HG02885 (cell line): ENCODE results near the gene FHL3.
"Not testable (repeated sequence)": the region's sequence is repeated elsewhere in the genome, so short reads cannot be mapped to it uniquely, and the experiment has no call there.

ENCODE experiments used
- ATAC-seq: cut with Tn5 transposase; IDR thresholded peaks from one replicate; pipeline ENCODE4 v1.9.1; 2021; ENCODE audit warnings: mild to moderate bottlenecking; ENCODE audit not compliant: unreplicated experiment, poor library complexity

The FHL3 gene

DNA sequence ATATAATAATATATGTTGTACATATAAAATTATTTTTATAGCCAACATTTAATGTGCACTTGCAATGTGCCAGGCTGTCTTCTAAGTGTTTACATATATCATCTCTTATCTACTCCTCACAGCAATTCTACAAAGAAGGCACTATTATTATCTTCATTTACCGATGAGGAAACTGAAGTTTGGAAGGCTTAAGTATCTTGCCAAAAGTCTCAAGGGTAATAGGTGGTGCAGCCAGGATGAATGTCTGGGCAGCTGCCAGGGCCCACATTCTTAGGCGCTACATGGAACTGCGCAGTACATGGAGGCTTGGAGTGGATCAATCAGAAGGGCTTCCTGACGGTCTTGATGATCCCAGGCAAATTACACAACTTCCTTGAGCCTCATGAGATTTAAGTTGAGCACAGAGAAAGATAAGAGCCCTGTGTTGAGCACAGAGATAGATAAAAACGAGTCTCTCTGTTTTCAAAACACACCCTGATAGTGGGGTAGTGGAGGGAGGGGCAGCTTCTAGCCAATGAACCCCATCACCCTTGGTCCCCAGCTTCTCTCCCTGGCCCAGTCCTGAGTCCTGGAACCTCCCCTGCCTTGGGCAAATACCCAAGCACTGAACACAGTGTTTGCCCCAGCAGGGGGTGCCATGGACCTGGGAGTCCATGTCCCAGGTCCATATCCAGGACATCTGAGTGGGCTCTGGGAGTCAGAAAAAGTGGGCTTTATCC lies 32.1 kb upstream of the FHL3 start:
- ATAC-seq, result no peak

DNA sequence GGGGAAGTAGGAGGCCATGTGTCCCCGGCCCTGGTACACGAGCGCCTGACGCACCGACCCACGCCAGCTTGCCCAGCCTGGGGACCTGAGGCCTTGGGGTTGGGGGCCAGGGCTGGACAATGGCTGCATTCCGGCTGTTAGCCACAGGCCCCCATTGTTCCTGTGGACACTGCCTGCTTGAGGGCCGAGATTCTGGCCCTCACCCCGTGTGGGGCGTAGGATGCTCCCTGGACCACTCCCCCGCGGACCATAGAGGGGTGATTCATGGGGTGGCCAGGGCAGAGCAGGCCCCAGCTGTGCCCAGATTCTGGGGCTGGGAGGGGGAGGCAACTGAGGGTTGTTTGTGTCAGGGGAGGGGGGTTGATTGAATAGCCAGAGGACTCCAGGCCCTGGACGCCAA lies 29.6 kb upstream of the FHL3 start:
- no peak for ATAC-seq

DNA sequence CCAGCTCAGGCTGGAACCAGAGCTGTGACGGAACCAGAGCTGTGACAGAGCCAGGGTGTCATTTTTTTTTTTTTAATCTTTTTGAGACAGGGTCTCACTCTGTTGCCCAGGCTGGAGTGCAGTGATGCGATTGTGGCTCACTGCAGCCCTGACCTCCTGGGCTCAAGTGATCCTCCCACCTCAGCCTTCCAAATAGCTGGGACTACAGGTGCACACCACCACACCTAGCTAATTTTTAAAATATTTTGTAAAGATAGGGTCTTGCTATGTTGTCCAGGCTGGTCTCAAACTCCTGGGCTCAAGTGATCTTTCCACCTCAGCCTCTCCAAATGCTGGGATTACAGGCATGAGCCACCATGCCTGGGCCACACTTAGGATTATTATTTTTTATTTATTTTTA lies 27.7 kb upstream of the FHL3 start:
- not testable (repeated sequence) for ATAC-seq

DNA sequence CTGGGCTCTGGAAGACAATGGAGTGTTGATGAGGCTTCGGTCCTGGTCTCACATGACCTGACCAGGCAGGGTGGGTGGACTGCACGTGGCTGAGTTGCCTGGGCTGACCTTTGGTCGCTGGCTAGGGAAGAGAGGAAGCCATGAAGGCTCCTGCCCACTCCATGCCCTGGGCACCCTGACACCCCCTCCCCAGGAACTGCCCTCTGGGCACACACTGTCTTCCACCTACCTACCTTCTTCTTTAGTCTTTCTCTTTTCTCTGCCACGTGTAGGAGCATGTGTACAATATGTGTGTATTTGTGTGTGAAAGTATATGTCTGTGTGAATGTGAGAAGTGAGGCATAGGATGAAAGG lies 26.2 kb upstream of the FHL3 start:
- ATAC-seq, result no peak

DNA sequence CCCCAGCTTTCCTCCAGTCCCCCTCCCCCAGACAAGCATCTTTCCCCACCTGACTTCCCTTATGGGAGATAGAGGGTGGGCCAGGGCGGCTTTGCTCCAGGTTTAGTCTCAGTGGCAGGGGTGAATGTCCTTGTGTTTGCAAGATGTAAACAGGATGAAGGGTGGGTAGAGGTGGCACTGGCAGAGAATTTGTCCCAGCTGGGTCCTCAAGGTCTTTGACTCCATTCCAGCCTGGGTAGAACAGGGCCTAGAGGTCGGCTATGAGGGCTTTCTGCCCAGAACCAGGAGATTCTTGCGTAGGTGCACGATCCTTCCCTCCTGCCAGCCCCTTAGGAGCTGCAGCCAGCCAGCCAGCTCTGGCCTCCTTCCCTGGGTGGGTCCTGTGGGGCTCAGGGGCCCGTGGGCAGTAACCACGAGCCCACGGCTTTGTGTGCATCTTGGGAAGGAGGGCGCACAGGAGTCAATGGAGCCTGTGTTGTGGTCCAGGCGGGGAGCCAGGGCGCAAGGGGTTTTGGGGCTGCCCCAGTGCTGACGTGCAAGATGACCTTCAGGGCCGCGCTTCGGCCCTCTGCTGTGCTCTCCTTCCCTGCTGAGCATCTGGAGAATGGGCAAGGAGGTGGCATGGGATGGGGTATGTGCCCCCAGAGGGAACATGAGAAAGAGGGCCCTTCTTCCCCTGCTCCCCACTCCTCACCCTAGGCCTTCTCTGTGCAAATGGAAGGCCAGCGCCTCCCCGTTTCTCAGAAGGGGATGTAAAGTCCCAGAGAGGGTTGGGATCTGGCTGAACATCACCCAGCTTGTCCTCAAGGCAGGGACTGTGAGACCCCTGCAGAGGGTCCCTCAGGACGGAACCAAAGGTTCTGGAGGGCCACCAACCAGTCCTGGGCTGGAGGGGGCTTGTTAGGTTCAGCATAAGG lies 25.5 kb upstream of the FHL3 start:
- ATAC-seq, result no peak

DNA sequence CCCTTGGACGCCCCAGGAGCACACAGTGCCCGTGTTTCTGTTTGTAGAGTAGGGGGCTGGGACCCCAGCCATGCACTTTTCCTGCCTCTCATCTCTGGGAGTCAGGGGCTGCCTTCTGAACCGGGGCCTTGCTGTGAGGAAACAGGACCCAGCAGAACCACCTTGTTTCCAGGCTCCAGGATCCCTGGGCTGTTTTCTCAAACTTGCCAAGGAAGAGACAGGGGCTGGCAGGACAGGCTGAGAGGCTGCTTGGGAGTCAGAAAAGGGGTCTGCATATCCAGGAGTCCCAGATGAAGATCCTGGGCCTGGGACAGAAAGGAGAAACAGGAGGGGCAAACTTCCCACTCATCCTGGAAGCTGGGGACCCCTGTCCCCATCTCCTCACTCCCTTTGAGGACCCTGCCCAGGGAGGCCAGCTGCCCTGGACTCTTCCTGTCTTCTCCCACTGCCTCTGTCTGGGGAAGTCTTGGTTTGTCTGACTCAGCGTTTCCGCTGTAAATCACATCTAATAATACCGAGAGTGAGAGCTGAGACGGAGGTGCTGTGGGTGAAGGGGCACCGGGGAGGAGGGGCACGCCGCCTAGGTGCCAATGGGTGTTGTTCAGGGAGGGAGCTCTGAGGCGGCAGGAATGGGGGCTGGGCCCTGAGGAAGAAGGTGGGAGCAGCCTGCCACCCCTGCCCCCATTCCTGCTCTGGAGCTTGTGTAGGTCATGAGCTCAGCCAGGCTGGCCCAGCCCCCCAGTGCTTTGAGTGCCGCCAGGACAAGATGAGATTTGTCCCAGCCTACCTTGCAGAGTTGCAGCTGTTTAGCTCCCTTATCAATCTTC lies 24.6 kb upstream of the FHL3 start:
- ATAC-seq, result peak; percentile 42

DNA sequence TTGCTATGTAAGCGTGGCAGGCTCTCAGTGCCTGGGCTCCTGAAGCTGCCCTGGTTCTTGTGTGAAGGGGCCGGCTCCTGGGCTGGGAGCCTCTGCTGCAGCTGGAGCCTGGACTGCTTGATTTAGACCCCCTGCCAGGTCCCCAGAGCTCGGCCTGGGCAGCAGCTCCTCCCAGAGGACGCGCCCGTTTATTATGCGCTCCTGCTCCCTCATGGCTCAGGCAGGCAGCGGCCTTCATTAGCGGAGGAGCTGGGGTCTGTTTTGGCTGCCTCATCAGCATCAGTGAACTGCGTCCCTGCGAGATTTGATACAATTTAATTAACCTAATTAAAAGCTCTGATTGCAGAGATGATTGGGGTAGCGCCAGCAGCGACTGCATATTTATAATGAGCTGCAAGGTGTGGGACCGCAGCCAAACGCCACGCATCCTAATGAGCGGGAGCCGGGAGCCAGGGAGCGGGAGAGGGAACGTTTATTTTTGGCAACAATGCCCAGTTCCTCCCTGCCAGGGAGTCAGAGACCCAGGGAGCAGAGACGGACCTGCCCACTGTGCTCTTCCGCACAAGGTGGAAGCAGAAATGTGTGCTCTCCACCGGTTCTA lies 23.9 kb upstream of the FHL3 start:
- ATAC-seq, result no peak

DNA sequence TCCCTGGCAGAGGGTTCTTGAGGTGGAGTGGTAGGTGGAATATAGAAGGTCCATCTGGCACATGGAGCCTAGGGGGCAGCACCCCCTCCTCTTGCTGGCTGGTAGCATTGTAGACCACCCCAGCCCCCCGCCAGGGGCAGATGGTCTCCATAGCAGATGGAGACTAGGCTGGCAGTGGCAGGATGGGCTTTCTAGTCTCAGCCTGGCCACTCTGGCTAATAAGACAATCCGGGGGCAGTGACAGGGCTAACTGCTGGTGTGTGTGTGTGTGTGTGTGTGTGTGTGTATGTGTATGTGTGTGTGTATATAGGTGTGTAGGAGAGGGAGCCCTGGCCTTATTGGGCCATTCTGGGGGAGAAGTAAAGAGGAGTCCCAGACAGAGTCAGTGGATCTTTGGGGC lies 23.4 kb upstream of the FHL3 start:
- peak; percentile 7 for ATAC-seq

DNA sequence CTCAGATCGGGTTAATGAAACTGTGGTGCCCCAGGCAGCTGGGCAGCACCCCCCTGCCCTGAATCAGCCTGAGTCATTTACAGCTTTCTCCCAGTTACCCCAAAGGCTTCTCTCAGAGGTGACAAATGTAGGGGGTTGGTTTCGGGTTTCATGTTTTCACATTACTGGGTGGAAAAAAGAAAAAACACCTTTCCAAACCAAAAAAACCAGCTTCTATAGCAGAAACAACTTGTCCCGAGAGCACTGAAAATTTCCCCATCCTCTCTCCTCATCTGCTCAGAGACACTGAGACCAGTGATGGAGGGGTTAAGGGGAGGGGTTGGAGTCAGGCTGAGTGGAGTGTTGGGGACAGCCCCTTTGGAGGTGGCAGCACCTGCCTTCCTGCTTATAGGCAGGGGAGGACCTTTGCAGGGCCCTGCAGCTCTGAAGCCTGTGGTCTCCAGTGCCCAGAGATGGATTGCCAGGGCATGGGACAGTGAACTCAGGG lies 22.8 kb upstream of the FHL3 start:
- ATAC-seq, result peak; percentile 71

DNA sequence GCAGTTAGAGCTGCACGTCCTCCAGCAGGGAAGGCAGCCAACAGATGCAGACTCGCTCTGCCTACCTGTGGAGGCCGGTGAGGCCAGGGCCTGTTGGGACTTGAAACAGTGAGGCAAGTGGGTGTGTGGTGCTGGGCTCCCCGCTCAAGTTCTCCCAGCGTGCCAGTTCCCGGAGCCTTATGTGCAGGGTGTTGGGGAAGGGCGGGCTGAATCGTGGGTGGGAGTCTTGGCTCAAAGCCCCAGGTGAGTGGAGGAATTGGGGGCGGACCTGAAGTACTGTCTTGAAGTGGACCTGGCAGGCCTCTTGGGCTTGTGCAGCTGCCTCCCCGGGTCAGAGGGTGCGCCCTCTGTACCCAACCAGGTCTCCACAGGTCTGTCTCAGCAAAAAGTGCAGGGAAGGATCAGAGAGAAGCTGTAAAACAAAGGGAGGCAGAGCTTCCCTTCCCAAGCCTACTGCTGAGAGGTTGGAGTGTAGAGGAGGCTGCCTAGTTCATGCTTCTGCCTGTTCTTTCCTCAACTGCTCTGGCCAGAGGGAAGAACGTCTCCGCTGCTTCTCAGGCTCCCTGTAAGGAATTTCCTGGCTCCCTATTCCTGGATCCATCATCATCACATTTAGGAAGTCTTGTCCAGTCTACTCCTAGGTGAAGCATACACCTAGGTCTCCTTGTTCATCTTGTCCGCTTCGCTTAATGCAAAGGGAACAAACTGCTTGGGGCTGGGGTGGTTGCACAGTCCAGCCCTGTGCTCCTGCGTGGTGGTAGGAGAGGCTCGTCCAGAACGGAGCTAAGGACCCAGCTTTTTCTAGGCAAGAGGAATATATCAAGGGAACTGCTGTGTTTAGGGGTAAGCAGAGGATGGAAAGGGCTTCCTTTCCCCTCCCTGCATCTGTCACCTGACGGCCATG lies 22.1 kb upstream of the FHL3 start:
- ATAC-seq, result no peak

DNA sequence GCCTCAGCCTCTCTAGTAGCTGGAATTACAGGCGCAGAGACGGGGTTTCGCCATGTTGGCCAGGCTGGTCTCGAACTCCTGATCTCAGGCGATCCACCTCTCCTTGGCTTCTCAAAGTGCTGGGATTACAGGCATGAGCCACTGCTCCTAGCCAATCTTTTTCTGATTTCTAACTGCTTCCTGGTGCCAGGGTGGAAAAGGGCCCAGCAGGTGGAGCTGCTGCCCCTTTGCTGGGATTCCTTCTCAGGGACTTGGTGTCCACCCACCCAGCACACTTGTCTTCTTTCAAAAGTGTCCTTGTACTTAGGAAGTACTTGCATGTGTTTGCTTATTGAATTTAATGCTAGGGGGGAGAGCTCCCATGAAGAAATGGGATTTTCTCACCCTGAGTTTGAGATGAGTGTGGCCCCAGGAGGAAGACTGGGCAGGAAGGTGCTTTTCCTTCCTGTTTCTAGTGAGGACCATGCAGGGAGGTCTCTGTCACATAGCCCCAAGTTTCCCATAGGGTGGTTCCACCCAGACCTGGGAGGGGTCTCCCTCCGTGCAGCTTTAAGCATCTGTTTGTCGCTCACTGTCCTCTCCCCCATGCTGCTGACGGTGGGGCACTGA lies 21.4 kb upstream of the FHL3 start:
- ATAC-seq, result no peak

DNA sequence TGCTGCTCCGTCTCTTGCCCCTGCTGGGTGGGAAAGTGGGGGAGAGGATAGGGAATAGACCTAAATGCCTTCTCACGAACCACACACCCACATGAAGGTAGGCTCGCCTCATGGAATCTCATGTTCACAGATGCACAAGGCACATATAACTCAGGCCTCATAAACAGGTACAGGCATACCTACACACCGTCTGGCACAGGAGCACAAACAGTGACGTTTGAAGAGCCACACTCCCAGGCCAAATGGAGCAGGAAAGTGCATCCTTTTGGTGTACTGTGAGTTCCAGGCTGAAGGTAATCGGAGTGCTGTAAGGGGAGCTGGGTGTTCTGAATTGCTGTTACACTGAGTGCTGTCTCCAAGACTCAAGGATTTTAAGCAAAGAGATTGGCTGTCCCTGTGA lies 20.4 kb upstream of the FHL3 start:
- ATAC-seq, result no peak

DNA sequence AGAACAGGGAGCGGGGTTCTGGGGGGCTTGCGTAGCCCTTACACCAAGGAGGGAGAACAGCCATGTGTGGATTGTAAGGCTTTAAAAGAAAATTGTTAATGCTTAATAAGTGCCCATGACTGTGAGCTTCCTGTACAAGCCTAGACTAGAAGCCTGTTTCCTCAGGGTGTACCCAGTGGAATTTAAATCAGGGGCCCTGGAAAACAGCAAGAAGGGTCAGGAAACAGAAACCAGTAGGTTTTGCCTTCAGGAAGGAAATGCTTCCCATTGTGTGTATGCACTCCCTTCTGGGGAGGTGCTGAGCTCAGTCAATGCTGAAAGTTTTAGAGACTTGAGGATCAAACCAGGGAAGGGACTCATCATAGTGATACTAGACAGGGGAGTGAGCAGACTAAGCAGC lies 19.9 kb upstream of the FHL3 start:
- ATAC-seq, result no peak

DNA sequence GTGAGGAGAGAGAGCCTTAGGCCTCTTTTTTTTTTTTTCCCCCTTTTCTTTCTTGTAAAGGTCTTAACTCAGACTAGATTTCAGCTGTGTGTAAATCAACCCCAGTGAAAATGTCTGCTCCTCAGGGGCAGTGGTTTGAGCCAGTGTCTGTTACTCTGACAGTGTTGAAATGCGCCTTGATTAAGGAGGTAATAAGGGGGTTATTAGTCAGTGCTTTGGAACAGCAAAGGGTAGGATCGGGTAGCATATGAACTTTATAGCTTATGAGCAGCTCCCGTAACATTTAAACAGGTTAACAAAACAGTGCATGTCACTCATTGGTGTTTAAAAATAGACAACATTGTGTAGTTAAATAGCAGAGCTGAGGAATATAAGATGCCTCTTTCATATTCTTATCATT lies 17.5 kb upstream of the FHL3 start:
- no peak for ATAC-seq

DNA sequence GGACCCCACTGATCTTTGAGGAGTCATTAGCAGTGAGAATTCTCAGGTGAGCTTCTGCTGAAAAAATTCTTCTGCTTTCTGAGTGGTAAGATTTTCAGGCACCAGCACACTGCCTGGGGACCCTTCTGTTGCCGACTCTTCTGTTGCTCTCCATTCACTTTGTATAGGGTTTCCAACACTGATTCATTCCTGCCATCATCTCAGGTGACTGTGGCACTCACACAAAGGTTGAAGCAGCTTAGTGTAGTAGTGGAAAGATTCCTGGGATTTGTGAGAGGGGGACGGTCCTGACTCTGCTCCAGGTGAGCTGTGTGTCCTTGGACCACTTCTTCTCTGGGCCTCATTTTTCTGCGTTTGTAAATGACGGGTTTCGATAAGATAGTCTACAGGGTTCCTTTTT lies 16.7 kb upstream of the FHL3 start:
- no peak for ATAC-seq

DNA sequence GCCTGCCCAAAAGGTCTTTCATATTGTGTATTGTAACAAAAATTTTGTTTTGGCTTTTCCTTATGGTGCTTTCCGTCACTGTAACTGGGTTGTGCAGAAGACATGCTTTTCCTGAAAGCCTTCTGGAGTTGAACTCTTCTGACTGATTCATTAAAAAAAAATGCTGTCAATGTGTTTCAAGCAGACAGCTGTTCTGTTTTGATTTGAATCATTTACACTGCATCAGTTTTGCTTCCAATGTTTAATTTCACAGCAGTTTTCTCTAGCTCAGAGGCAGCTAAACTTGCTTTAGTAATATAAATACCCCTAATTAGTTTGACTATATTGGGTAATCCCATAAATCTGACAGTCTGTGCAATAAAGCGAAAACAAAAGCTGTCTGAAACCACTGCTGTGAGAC lies 15.1 kb upstream of the FHL3 start:
- ATAC-seq, result no peak

DNA sequence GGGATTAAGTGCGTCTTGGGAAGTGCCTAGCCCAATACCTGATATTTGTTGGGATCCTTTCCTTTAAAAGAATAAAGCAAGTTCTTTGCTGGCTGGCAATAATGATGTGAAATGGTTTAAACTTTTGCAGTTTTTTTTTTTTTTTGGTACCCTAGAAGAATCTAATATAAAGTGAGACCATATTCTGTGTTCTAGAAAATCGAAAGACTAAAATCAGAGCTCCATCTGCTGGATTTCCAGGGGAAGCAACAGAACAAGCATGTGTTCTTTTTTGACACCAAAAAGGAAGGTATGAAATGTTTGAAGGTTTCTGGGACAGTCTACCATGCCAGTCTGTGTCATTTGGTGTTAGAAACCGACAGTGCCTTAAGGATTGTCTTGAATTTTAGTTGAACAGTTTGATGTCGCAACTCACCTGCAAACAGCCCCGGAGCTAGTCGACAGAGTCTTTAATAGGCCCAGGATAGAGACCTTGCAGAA lies 13.6 kb upstream of the FHL3 start:
- ATAC-seq, result no peak

DNA sequence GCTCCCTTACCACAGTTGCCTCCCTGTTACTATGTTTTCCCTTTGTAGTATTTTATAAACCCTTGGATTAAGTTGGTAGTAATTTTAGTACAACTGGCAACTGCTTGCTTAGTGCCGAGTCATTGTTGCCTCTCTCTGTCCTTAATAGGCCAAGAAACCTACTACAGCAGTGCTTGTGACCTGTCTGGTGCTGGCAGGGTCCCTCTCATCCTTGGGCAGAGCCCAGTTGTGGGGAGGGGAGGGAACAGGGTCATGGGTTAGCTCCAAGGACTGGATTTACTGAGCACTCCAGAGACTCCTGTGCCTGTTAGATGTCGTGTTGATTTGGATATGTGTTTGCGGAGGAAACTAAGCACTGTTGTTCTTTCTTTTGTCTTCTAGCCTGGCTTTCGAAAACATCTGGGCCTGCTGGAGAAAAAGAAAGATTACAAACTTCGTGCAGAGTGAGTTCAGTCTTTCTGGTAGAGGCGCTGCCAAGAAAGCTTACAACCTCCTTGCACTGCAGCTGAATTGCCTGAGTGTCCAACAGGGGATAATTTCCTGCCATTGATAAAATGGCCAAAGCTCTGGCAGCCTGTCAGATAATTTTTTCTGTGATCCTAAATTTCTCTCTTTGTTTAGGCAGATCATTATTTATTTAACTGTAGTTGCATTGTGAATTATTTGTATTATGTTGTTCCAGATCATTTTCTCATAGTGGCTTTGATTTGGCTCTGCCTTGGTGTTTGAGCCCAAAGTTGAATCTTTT lies 10.8 kb upstream of the FHL3 start:
- ATAC-seq, result no peak
